ENCODE measurements around the gene CIDEB.

DNA sequence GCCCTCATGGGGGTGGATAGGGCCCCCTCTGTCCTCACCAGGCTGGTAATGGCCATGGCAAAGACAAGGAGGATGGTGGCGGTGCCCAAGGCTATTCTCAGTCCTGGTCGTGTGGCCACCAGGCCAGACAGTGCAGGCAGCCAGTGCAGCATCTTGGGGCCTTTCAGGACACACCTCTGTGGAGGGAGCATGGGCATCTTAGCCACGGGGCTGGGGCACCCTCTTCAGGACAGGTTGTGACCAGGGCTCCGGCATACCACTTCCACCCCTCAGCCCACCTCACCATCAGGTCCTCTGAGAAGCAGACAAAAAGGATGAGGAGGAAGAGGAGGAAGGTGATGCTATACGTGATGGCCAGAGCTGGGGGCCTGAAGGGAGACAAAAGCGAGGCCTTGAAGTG, 16.2 kb upstream of the CIDEB start:
- TF ChIP-seq BACH2 (CRISPR knock-in tag; IDR thresholded peaks at IDR 0.05; ENCODE audit: borderline replicate concordance), result no peak
- TF ChIP-seq ARNTL (CRISPR knock-in tag; IDR thresholded peaks at IDR 0.05; ENCODE audit: borderline replicate concordance, low read depth), result no peak
- no peak for TF ChIP-seq SNAI2 (CRISPR knock-in tag; IDR thresholded peaks at IDR 0.05)
- TF ChIP-seq, protein P1, sequence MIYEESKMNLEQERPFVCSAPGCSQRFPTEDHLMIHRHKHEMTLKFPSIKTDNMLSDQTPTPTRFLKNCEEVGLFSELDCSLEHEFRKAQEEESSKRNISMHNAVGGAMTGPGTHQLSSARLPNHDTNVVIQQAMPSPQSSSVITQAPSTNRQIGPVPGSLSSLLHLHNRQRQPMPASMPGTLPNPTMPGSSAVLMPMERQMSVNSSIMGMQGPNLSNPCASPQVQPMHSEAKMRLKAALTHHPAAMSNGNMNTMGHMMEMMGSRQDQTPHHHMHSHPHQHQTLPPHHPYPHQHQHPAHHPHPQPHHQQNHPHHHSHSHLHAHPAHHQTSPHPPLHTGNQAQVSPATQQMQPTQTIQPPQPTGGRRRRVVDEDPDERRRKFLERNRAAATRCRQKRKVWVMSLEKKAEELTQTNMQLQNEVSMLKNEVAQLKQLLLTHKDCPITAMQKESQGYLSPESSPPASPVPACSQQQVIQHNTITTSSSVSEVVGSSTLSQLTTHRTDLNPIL (CRISPR knock-in tag; IDR thresholded peaks at IDR 0.05; ENCODE audit: low read depth), result no peak
